Measurements from ENCODE around the gene POLR3F. TPM values are rescaled to one million over a fixed set of nuclear protein-coding genes. Genes with fewer than 3 reads are reported as not detected.
"Not testable (repeated sequence)": the region's sequence is repeated elsewhere in the genome, so short reads cannot be mapped to it uniquely, and the experiment has no call there.

Gene POLR3F
- total RNA-seq, 1 donor, result 20.3 TPM

DNA sequence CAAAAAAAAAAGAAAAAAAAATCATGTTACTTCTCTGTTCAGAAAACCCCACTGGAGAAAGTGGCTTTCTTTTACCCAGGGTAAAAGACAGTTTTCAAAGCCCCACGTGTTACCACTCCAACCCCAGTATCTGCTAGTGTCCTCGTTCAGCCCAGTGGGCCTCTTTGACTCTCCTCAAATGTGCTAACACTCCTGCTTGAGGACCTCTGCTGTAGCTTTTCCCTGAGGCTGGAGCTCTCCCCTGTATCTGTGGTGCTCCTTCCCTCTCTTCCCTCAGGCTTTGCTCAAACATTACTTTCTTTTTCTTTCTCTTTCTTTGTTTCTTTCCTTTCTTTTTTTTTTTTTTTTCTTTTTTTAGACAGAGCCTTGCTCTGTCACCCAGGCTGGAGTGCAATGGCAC is 55.9 kb downstream of the POLR3F start:
- no peak overlapping the region for H2AFZ ChIP-seq (ENCODE audit: low read length)
- peaks cover 2% of the 10 kb centered on the region for H3K79me2 ChIP-seq (ENCODE audit: insufficient read depth, low read length)
- H3K36me3 ChIP-seq (ENCODE audit: insufficient read depth, low read length), result peaks cover 24% of the 10 kb centered on the region
- H3K4me1 ChIP-seq (ENCODE audit: insufficient read depth, low read length), result peaks cover 30% of the 10 kb centered on the region
- TF ChIP-seq, protein P1, sequence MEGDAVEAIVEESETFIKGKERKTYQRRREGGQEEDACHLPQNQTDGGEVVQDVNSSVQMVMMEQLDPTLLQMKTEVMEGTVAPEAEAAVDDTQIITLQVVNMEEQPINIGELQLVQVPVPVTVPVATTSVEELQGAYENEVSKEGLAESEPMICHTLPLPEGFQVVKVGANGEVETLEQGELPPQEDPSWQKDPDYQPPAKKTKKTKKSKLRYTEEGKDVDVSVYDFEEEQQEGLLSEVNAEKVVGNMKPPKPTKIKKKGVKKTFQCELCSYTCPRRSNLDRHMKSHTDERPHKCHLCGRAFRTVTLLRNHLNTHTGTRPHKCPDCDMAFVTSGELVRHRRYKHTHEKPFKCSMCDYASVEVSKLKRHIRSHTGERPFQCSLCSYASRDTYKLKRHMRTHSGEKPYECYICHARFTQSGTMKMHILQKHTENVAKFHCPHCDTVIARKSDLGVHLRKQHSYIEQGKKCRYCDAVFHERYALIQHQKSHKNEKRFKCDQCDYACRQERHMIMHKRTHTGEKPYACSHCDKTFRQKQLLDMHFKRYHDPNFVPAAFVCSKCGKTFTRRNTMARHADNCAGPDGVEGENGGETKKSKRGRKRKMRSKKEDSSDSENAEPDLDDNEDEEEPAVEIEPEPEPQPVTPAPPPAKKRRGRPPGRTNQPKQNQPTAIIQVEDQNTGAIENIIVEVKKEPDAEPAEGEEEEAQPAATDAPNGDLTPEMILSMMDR (IDR thresholded peaks at IDR 0.05; ENCODE audit: extremely low read depth, low read depth, low read length), result no peak
- no peaks in the 10 kb centered on the region for H3K27me3 ChIP-seq (ENCODE audit: insufficient read depth, low read length)
- peak overlapping the region; percentile 5 for H3K27ac ChIP-seq (ENCODE audit: low read depth, low read length)
- no peaks in the 10 kb centered on the region for H3K9me3 ChIP-seq (ENCODE audit: low read depth, low read length)
- no peak for DNase-seq (ENCODE audit: insufficient read length, low spot score, missing footprints)
- no peak overlapping the region for H3K4me3 ChIP-seq (ENCODE audit: insufficient read depth, low read length)
- no peaks in the 10 kb centered on the region for H4K20me1 ChIP-seq (ENCODE audit: insufficient read depth, low read length)
- no peak overlapping the region for H3K4me2 ChIP-seq (ENCODE audit: insufficient read depth, low read length)

- Histone ChIP-seq H3K9me3 (ENCODE audit: low read depth, low read length) (no peaks in the 10 kb centered on the region), H3K4me2 (ENCODE audit: insufficient read depth, low read length) (no peak overlapping the region), H3K79me2 (ENCODE audit: insufficient read depth, low read length) (peaks cover 6% of the 10 kb centered on the region), H3K36me3 (ENCODE audit: insufficient read depth, low read length) (peaks cover 40% of the 10 kb centered on the region), H3K27me3 (ENCODE audit: insufficient read depth, low read length) (no peaks in the 10 kb centered on the region), H3K27ac (ENCODE audit: low read depth, low read length) (peak overlapping the region; percentile 69), H2AFZ (ENCODE audit: low read length) (no peak overlapping the region), H3K4me1 (ENCODE audit: insufficient read depth, low read length) (peaks cover 34% of the 10 kb centered on the region), H3K4me3 (ENCODE audit: insufficient read depth, low read length) (no peak overlapping the region), H4K20me1 (ENCODE audit: insufficient read depth, low read length) (no peaks in the 10 kb centered on the region)
- peak; percentile 72 for DNase-seq (ENCODE audit: insufficient read length, low spot score, missing footprints)
- TF ChIP-seq, protein P1 (IDR thresholded peaks at IDR 0.05; ENCODE audit: extremely low read depth, low read depth, low read length), result no peak
These were observed 57.5 kb downstream of the POLR3F start for GRCh38 chr20:18524646-18525045.

GRCh38 chr20:18526761-18527160 is 59.6 kb downstream of the POLR3F start:
- not testable (repeated sequence) for DNase-seq (ENCODE audit: insufficient read length, low spot score, missing footprints)
- Histone ChIP-seq H3K4me1 (ENCODE audit: insufficient read depth, low read length) (peaks cover 34% of the 10 kb centered on the region), H3K27ac (ENCODE audit: low read depth, low read length) (peak overlapping the region; percentile 78)

DNA sequence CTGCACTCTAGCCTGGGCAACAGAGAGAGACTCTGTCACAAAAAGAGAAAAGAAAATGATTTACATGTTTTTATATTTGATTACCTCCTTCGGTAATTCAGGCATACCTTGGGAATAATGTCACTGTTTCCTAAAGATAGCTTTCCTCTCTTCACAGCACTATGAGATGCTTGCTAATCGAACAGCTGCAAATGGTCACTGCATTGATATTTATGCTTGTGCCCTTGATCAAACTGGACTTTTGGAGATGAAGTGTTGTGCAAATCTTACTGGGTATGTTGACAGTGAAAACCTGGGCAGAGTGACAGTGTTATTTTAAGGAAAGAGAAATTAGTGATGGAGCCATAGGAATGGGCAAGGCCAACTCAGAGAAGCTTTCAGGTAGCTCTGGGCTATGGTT is 60.1 kb downstream of the POLR3F start:
- Histone ChIP-seq H4K20me1 (ENCODE audit: insufficient read depth, low read length) (no peaks in the 10 kb centered on the region), H3K4me3 (ENCODE audit: insufficient read depth, low read length) (no peak overlapping the region), H3K4me1 (ENCODE audit: insufficient read depth, low read length) (peaks cover 34% of the 10 kb centered on the region), H3K79me2 (ENCODE audit: insufficient read depth, low read length) (peaks cover 6% of the 10 kb centered on the region), H3K27ac (ENCODE audit: low read depth, low read length) (peak overlapping the region; percentile 78), H3K27me3 (ENCODE audit: insufficient read depth, low read length) (no peaks in the 10 kb centered on the region), H3K4me2 (ENCODE audit: insufficient read depth, low read length) (peak overlapping the region; percentile 16), H3K36me3 (ENCODE audit: insufficient read depth, low read length) (peaks cover 61% of the 10 kb centered on the region), H3K9me3 (ENCODE audit: low read depth, low read length) (no peaks in the 10 kb centered on the region), H2AFZ (ENCODE audit: low read length) (no peak overlapping the region)
- TF ChIP-seq, protein P1 (IDR thresholded peaks at IDR 0.05; ENCODE audit: extremely low read depth, low read depth, low read length), result no peak
- no peak for DNase-seq (ENCODE audit: insufficient read length, low spot score, missing footprints)

More at GRCh38 chr20:18526761-18527160, 59.6 kb downstream of the POLR3F start:
- H3K4me2 ChIP-seq (ENCODE audit: insufficient read depth, low read length); H3K79me2 ChIP-seq (ENCODE audit: insufficient read depth, low read length); H2AFZ ChIP-seq (ENCODE audit: low read length); H3K27me3 ChIP-seq (ENCODE audit: insufficient read depth, low read length); H3K9me3 ChIP-seq (ENCODE audit: low read depth, low read length); H3K4me3 ChIP-seq (ENCODE audit: insufficient read depth, low read length); H4K20me1 ChIP-seq (ENCODE audit: insufficient read depth, low read length): not testable (repeated sequence)
- peaks cover 55% of the 10 kb centered on the region for H3K36me3 ChIP-seq (ENCODE audit: insufficient read depth, low read length)

Measured in osteoblast (primary cell).